ENCODE results near the gene CHRND.

CHRND gene

DNA sequence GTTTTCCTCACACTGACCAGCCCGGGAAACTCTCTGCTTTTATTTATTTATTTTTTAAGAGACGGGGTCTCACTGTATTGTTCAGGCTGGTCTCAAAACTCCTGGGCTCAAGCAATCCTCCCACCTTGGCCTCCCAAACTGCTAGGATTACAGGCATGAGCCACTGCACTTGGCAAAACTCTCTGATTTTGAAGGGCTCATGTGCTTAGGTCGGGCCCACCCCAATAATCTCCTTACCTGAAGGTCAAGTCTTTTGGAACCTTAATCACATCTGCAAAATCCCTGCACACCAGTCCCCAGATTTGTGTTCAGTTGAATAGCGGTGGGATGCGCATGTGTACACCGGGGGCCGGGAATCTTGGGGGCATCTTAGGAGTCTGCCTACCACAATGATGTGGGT lies 30.7 kb upstream of the CHRND start:
- TF ChIP-seq, protein P1, sequence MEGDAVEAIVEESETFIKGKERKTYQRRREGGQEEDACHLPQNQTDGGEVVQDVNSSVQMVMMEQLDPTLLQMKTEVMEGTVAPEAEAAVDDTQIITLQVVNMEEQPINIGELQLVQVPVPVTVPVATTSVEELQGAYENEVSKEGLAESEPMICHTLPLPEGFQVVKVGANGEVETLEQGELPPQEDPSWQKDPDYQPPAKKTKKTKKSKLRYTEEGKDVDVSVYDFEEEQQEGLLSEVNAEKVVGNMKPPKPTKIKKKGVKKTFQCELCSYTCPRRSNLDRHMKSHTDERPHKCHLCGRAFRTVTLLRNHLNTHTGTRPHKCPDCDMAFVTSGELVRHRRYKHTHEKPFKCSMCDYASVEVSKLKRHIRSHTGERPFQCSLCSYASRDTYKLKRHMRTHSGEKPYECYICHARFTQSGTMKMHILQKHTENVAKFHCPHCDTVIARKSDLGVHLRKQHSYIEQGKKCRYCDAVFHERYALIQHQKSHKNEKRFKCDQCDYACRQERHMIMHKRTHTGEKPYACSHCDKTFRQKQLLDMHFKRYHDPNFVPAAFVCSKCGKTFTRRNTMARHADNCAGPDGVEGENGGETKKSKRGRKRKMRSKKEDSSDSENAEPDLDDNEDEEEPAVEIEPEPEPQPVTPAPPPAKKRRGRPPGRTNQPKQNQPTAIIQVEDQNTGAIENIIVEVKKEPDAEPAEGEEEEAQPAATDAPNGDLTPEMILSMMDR (IDR thresholded peaks at IDR 0.05), result no peak

DNA sequence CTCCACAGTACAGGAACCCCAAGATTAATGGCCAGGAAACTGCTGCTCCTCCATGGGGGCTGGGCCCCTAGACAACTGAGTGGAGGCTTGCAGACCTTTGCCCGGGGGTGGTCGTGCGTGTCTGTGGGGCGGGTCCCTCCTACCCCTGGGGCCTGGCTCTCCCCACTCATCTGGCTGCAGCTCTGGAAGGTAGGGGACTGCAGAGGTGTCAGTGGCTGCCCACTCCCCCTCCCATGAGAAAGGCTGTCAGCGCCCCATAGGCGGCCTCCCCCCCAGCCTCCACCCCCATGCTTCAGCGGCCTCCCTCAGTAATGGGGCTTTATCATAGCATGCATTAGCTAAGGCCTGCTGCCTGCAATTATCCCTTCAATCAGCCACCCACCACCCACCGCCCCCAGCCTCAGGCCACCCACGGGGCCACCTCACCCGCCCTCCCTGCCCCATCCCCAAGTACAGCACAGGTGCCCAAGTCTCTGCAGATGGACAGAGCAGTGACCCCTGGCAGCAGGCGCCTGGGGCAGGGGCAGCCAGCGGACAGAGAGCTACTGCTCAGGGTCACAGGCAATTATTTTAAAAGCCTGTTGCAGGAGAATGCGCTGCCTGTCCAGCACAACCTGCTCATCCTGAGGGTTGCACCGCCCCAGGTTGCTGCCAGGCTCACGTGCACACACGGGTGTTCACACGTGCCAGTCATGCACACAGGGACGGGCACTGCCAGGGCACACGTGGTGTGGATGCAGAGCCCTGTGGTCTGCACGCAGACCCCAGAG lies 29.3 kb upstream of the CHRND start:
- TF ChIP-seq, protein P1 (IDR thresholded peaks at IDR 0.05), result no peak

DNA sequence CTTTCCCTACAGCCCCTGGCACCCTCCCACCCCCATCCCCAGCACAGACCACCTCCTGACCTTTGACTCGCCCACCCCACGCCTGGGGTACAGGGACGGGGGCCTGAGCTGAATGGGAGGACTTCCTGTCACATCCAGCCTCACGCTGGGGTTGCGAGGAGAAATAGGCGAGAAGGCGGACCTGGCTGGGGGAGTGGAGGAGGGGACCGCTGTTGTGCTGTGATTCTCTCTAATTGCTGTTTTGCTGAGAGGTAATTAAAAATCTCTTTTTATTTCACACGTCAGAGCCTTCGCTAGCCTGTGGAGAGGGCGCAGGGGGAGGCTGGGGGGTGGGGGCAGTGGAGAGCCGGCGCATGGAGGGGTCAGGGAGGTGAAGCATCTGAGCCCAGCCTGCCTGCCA lies 28.6 kb upstream of the CHRND start:
- TF ChIP-seq, protein P1 (IDR thresholded peaks at IDR 0.05), result no peak

DNA sequence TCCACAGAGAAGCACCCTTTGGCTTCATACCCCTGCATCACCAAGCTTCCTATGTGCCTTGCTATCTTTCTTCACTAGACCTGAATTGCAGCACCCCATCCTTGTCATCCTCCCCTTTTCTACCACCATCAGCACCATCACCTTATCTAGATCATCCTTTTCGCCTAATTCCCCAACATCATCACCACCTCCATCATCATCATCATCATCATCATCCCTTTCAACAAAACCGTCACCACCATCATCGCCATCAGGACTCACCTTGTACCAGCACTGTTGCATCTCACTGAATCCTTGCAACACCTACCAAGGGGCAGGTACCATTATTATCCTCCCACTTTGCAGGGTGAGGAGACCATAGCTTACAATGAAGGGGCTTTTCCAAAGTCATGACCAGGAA lies 27.5 kb upstream of the CHRND start:
- TF ChIP-seq, protein P1 (IDR thresholded peaks at IDR 0.05), result no peak

DNA sequence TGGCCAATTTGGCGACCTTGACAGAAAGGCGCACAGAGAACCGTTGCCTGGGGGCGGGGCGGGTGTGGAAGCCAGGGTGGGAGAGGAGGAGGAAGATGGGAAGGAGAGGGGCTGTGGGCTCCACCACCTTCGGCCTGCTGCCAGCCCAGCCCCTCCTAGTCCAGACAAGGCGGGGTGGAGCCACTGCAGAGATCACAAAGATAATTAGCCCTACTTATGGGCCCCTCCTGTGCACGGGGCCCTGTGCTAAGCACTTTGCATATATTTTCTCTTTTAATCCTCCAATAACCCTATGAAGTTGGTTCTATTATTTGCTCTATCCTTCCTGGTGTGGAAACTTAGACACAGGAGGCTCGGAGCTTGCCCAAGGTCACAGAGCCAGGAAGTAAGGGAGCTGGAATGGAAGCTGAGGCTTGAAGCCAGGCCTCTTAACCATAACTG lies 24.6 kb upstream of the CHRND start:
- TF ChIP-seq, protein P1 (IDR thresholded peaks at IDR 0.05), result no peak

DNA sequence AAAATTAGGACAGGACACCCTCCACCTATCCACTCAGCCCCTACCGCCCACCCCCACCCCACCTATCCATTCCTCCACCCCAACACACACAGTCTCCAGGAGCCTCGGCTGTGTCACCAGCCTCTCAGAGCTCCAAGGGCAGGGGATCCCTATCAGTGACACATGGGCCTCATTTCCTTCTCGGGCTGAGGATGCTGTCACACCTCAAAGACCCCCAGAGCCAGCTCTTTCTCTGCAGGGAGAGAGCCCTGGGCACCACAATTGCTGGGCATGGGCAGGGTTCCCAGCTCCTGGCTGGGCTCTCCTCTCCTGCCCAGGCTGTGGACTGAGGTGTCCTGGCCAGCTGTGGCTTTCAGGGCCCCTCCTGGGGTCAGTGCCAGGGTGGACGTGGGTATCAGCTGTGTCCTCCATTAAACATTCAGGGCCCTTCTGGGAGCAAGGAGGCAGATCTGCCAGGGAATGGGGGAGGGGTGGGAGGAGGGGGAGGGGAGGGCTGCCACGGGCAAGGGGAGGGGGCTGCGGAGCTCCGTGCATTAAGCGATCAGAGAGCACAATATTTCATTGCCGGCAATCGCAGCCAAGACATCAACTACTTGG lies 24.1 kb upstream of the CHRND start:
- TF ChIP-seq, protein P1 (IDR thresholded peaks at IDR 0.05), result no peak

DNA sequence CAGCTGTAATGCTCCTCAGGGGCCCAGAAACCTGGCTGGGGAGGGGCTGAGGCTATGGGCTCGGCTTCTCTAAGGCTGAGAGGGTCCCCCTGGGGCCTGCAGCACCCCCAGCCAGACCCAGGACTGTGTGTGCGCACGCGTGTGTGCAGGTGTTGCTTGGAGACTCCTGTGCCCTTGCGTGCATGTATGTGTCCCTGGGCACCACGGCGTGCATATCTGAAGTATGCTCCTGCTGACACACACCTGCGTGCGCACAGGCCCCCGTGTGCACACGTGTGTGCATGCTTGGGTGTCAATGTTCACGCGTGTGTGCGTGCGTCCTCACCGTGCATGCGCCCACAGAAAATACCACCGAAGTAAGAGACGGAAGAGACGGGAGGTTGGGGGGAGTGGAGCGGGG lies 23.4 kb upstream of the CHRND start:
- TF ChIP-seq, protein P1 (IDR thresholded peaks at IDR 0.05), result no peak

Measured in LNCAP (cell line).